Endodermal cell (in vitro differentiated cells): Measurements from ENCODE around the gene AP2S1. TPM values are rescaled to one million over a fixed set of nuclear protein-coding genes. Genes with fewer than 3 reads are reported as not detected.

Source experiments
- DNase-seq: peaks from one replicate; pipeline ENCODE4 v3.0.0-alpha.2; 2017
- H3K27ac ChIP-seq: 2 replicates; pipeline ENCODE4 v1.5.1; 2013; ENCODE audit warnings: mild to moderate bottlenecking, low read depth, low read length, moderate library complexity
- H3K27me3 ChIP-seq: 2 replicates; pipeline ENCODE4 v1.6.1; 2013; ENCODE audit warnings: mild to moderate bottlenecking, low read length, moderate library complexity; ENCODE audit not compliant: insufficient read depth, control insufficient read depth, poor library complexity, severe bottlenecking
- H3K36me3 ChIP-seq: 2 replicates; pipeline ENCODE4 v1.7.0; 2013; ENCODE audit warnings: mild to moderate bottlenecking, low read length, moderate library complexity; ENCODE audit not compliant: control insufficient read depth, insufficient read depth
- H3K4me1 ChIP-seq: one replicate; pipeline ENCODE4 v1.7.0; 2013; ENCODE audit warnings: low read length; ENCODE audit not compliant: control insufficient read depth, insufficient read depth
- H3K4me3 ChIP-seq: 2 replicates; pipeline ENCODE4 v1.5.1; 2013; ENCODE audit warnings: mild to moderate bottlenecking, low read length, moderate library complexity
- H3K9ac ChIP-seq: 2 replicates; pipeline ENCODE4 v1.6.1; 2013; ENCODE audit warnings: mild to moderate bottlenecking, low read length, moderate library complexity; ENCODE audit not compliant: poor library complexity, severe bottlenecking; ENCODE audit errors: extremely low read depth
- H3K9me3 ChIP-seq: 2 replicates; pipeline ENCODE4 v1.6.1; 2013; ENCODE audit warnings: mild to moderate bottlenecking, low read length, moderate library complexity; ENCODE audit not compliant: control insufficient read depth
- H3K27ac Mint-ChIP-seq: 2 replicates; pipeline ENCODE4 v1.8.0; 2020; ENCODE audit warnings: mixed read lengths
- H3K27me3 Mint-ChIP-seq: 2 replicates; pipeline ENCODE4 v1.8.0; 2021; ENCODE audit warnings: mild to moderate bottlenecking, mixed read lengths; ENCODE audit not compliant: insufficient read depth
- H3K36me3 Mint-ChIP-seq: 2 replicates; pipeline ENCODE4 v1.8.0; 2020; ENCODE audit warnings: low read depth, mixed read lengths
- H3K4me1 Mint-ChIP-seq: 2 replicates; pipeline ENCODE4 v1.8.0; 2020; ENCODE audit warnings: mixed read lengths
- H3K4me3 Mint-ChIP-seq: 2 replicates; pipeline ENCODE4 v1.8.0; 2020; ENCODE audit warnings: mild to moderate bottlenecking, moderate library complexity, mixed read lengths
- H3K9me3 Mint-ChIP-seq: 2 replicates; pipeline ENCODE4 v1.8.0; 2020; ENCODE audit warnings: mild to moderate bottlenecking, mixed read lengths
- WGBS, 2 experiments: methylation state at CpG; one replicate each; pipeline versions ENCODE4 v1.1.5 to v1.1.7; 2013; ENCODE audit warnings: missing lambda C conversion rate in 2 of 2, mixed read lengths in 1 of 2; ENCODE audit not compliant: insufficient coverage in 1 of 2, insufficient read length in 1 of 2; 5-methylcytosine and 5-hydroxymethylcytosine counted together
- total RNA-seq, 2 donors: library from RNA; stranded (reverse); fragmentation: NEBNext Ultra II Directional in 1 of 2; extraction: Animal tissue kit (Norgen Biotek cat#: 25700) in 1 of 2; gene quantifications; 2 replicates in 1 of 2; 3 replicates in 1 of 2; pipeline ENCODE4 v1.2.1, GENCODE V29; 2021
- TF ChIP-seq, protein P1 (sequence below): fragments of 200-600 bp; sonication (generic); conservative IDR thresholded peaks from 2 replicates; pipeline ENCODE4 v1.5.0; 2021; ENCODE audit warnings: antibody characterized with exemption, mild to moderate bottlenecking

The AP2S1 gene
- total RNA-seq, 2 donors from 2014 or later: 162 to 214 TPM

DNA sequence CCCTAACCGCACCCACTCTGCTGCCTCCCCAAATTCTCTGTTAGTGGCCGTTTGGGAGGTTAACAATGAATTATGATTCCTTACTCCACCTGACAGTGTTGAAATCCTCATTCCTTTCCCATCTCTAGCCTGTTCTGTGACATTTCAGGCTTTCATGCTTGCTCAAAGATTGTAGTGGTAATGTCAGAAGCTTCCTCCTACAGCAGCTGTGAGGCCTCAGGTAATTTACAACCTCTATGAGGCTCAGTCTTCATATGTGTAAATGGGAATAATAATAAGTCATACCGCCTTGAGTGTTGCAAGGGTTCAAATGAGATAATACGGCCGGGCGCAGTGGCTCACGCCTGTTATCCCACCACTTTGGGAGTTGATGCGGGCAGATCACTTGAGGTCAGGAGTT lies 61.3 kb downstream of the AP2S1 start:
- Mint-ChIP-seq H3K36me3 (peaks cover 9% of the 10 kb centered on the region), H3K4me1 (peaks cover 17% of the 10 kb centered on the region), H3K9me3 (no peaks in the 10 kb centered on the region), H3K27me3 (peaks cover 49% of the 10 kb centered on the region), H3K27ac (no peak overlapping the region), H3K4me3 (no peak overlapping the region)
- DNase-seq: no peak
- Histone ChIP-seq H3K4me3 (no peak overlapping the region), H3K9ac (no peak overlapping the region), H3K36me3 (no peaks in the 10 kb centered on the region), H3K27me3 (peaks cover 18% of the 10 kb centered on the region), H3K4me1 (peaks cover 2% of the 10 kb centered on the region), H3K9me3 (no peaks in the 10 kb centered on the region), H3K27ac (no peak overlapping the region)
- TF ChIP-seq, protein P1, sequence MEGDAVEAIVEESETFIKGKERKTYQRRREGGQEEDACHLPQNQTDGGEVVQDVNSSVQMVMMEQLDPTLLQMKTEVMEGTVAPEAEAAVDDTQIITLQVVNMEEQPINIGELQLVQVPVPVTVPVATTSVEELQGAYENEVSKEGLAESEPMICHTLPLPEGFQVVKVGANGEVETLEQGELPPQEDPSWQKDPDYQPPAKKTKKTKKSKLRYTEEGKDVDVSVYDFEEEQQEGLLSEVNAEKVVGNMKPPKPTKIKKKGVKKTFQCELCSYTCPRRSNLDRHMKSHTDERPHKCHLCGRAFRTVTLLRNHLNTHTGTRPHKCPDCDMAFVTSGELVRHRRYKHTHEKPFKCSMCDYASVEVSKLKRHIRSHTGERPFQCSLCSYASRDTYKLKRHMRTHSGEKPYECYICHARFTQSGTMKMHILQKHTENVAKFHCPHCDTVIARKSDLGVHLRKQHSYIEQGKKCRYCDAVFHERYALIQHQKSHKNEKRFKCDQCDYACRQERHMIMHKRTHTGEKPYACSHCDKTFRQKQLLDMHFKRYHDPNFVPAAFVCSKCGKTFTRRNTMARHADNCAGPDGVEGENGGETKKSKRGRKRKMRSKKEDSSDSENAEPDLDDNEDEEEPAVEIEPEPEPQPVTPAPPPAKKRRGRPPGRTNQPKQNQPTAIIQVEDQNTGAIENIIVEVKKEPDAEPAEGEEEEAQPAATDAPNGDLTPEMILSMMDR: no peak
- WGBS, 2 experiments: 93 to 95% methylated on average over 6 to 8 of the region's 8 CpGs

DNA sequence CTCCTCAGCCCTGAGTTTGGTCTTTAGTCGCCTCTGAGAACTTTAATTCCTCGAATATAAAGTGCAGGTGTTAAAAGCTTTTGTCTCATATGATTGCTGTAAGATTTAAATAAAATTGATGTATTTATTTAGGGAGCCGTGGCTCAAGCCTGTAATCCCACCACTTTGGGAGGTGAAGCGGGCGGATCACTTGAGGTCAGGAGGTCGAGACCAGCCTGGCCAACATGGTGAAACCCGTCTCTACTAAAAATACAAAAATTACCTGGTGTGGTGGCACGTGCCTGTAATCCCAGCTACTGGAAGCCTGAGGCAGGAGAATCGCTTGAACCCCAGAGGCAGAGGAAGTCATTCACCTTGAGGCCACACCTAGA lies 61.7 kb downstream of the AP2S1 start:
- H3K27ac ChIP-seq: no peak overlapping the region
- H3K27me3 Mint-ChIP-seq: peaks cover 49% of the 10 kb centered on the region
- peaks cover 2% of the 10 kb centered on the region for H3K4me1 ChIP-seq
- TF ChIP-seq, protein P1: no peak
- H3K36me3 Mint-ChIP-seq: peaks cover 13% of the 10 kb centered on the region
- H3K4me3 Mint-ChIP-seq: no peak overlapping the region
- H3K9ac ChIP-seq: no peak overlapping the region
- no peaks in the 10 kb centered on the region for H3K9me3 Mint-ChIP-seq
- WGBS, 2 experiments: 65 to 70% methylated on average over 7 to 9 of the region's 9 CpGs
- no peaks in the 10 kb centered on the region for H3K36me3 ChIP-seq
- H3K4me3 ChIP-seq: no peak overlapping the region
- H3K27me3 ChIP-seq: peaks cover 18% of the 10 kb centered on the region
- peaks cover 21% of the 10 kb centered on the region for H3K4me1 Mint-ChIP-seq
- no peak for DNase-seq
- H3K9me3 ChIP-seq: no peaks in the 10 kb centered on the region
- no peak overlapping the region for H3K27ac Mint-ChIP-seq

DNA sequence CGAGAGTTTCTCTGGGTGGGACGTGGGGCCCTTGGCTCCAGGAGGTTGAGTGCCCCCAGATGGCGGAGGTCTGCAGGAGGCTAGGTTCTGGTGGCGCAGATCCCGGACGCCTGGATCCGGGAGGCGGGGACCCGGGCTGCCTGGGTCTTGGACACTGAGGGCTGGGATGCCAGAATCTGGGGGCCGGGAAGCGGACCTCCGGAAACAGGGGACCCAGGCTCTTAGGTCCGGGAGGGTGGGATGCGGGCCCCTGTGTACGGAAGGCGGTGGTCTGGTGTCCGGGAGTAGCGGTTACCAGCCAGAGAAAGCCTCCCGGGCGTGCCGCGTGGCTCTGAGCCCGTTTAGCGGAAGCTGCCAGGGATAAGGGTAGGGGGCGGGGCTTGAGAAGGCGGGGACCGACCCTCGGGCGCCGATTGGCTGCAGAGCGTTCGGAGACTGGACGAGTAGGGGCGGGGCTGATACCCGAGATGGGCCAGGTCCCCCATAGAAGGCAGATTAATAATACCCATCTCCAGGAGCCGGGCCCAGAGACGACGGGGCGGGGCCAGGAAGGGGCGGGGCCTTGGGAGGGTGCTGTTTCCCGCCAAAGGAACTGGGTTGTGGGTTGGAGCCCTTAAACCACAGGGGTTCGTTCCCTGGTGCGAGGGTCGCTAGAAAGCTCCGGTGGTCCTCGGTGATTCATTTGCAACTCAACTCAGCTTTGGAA lies 62.2 kb downstream of the AP2S1 start, which contains the start of gene SLC1A5:
SLC1A5 (minus strand) TSS at position 333 of the 706 bp plus-strand sequence. CDS start 629 bp downstream, outside the sequence.
- H3K4me3 Mint-ChIP-seq: peak within 1 kb of the TSS; percentile 85
- TF ChIP-seq, protein P1: no peak
- no peaks in the 10 kb centered on the region for H3K9me3 Mint-ChIP-seq
- H3K36me3 ChIP-seq: no peaks in the 10 kb centered on the region
- 1 to 3% methylated on average over 8 to 45 of the region's 46 CpGs for WGBS, 2 experiments
- peak; percentile 100 for DNase-seq
- H3K27me3 Mint-ChIP-seq: peaks cover 46% of the 10 kb centered on the region
- peaks cover 18% of the 10 kb centered on the region for H3K36me3 Mint-ChIP-seq
- H3K27ac Mint-ChIP-seq: peak within 1 kb of the TSS; percentile 91
- H3K4me1 Mint-ChIP-seq: peaks cover 23% of the 10 kb centered on the region
- no peaks in the 10 kb centered on the region for H3K9me3 ChIP-seq
- H3K9ac ChIP-seq: peak within 1 kb of the TSS; percentile 77
- H3K4me1 ChIP-seq: peaks cover 2% of the 10 kb centered on the region
- peaks cover 18% of the 10 kb centered on the region for H3K27me3 ChIP-seq
- peak within 1 kb of the TSS; percentile 42 for H3K27ac ChIP-seq
- H3K4me3 ChIP-seq: peak within 1 kb of the TSS; percentile 93

Other genes with a start within 250 kb of the AP2S1 start
- gene CALM3, start 249.5 kb downstream of the AP2S1 start, total RNA-seq: 100 to 1,000 TPM; 564 to 573 TPM
- gene PTGIR, start 225.8 kb downstream of the AP2S1 start, total RNA-seq: not detected
- not detected for gene GNG8, start 214.6 kb downstream of the AP2S1 start, total RNA-seq
- gene DACT3, start 189.7 kb downstream of the AP2S1 start, total RNA-seq: under 1 TPM; 0.15 to 0.70 TPM
- 10 to 100 TPM; 80.5 to 90.8 TPM for gene PRKD2, start 133.7 kb downstream of the AP2S1 start, total RNA-seq
- 10 to 100 TPM; 19.8 to 33.7 TPM for gene FKRP, start 104.8 kb downstream of the AP2S1 start, total RNA-seq
- gene STRN4, start 104.4 kb downstream of the AP2S1 start, total RNA-seq: 100 to 1,000 TPM; 142 to 155 TPM
- 10 to 100 TPM; 77.6 to 78.1 TPM for gene SLC1A5, start 62.3 kb downstream of the AP2S1 start, total RNA-seq
- 10 to 100 TPM; 41.4 to 41.6 TPM for gene ARHGAP35, start 10.2 kb upstream of the AP2S1 start, total RNA-seq
- 1 to 10 TPM; 6.9 to 8.7 TPM for gene NPAS1, start 169.0 kb upstream of the AP2S1 start, total RNA-seq
- 10 to 100 TPM; 61.8 to 69.5 TPM for gene TMEM160, start 197.8 kb upstream of the AP2S1 start, total RNA-seq